Measurements from ENCODE around the gene LRCOL1.

LRCOL1 gene

DNA sequence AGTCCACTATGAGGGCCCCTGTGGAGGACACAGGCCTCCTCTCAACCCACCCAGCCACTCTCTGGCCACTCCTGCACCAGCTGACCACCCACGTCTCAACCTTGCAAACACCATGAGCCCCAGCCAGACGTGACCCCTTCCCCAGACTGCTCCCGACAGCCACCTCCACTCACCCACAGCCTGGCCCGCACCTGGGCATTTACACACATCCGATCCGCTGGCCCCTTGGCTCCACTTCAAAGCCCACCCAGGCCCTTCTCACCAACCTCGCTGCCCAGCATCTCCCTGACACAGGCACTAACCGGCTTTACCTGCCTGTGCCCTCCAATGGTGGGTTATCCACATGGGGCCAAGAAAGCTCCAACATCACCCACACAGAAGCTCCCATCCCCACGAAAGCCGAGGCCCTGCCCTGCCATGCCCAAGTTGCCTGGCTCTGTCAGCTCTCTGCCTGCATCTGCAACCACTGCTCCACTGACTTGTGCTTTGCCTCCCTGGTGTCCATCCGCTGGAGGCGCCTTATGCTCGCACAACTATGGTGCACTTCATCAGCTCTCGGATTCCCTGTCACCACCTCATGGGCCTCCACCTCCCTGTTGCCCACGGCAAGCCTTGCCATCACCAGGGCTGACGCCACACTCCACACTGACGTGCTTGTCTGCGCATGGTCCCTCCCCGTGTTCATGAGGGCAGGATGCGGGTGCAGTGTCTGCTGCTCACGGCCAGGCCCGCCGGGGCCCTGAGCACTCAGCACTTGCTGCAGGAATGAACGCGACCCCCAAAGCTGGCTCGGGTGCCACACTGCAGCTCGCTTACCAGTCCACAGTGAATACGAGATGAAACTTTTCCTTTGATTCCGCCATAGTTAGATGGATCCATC lies 24.9 kb upstream of the LRCOL1 start:
- no peak for DNase-seq (ENCODE audit: low read depth)

GRCh38 chr12:132634411-132634990 lies 24.1 kb upstream of the LRCOL1 start:
- no peak for DNase-seq (ENCODE audit: low read depth)

DNA sequence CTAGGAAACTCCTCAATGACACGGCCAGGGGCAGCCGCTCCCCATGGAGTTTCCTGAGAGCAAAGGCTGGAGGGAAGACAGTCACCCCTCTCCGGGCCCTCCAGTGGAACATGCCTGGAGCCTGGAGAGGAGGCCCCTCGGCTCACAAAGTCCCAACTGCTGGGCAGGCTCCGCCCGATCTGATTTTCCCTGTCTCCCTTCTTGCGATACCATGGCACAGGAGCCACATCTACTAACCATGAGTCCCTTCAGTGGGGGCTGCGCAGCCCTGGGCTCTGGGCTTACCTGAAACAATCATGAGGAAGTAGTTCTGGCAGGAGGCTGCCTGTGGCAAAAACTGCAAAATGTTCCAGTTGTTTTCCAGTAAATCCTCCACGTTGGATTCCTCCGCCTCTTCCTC lies 23.5 kb upstream of the LRCOL1 start:
- no peak for DNase-seq (ENCODE audit: low read depth)

DNA sequence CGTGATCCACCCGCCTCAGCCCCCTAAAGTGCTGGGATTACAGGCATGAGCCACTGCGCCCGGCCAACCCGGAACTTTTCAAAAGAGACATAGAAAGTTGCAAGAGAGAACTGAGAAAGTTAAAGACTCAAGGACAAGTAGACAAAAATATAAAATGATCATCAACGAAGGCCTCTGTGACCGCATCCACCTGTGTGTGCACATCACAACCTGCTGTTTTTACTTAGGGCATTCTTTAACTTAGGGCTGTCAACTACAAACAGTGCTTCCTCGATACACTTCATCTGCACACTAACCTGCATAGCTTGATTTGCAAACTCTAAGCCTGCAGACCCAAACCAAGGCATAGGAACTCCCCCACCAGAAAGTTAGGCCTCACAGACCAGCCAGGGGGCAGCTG lies 23.0 kb upstream of the LRCOL1 start:
- no peak for DNase-seq (ENCODE audit: low read depth)

DNA sequence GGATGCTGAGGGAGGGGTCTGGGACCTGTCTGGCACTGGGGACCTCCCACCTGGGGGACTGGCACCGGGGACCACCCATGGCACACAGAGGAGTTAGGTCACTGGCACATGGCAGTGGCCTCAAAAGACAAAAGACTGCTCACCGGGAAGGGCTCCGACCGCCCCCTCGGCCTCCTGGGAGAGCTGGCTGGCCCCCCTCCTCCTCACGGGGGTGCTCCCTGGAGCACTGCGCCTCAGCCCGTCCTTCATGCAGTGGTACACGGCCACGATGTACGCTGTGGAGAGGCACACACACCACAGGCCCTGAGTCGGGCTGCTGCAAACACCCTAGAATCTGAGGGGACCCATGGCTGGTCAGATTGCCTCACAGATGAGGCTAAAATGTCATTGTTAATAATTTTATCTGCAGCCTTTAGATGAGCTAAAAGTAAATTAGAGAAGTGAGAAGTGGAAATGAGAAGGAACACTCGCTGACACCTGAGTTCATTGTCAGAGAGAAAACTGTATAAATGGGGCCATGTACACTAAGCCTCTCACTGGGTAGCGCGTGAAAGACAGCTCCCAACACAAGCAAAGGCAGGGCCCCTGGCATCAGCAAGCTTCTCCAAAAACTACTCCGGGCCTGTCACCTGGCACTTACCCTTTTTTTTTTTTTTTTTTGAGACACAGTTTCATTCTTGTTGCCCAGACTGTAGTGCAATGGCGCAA lies 22.3 kb upstream of the LRCOL1 start:
- no peak for DNase-seq (ENCODE audit: low read depth)

- no peak for DNase-seq (ENCODE audit: low read depth)
Observed at GRCh38 chr12:132631666-132632065, 21.3 kb upstream of the LRCOL1 start.

GRCh38 chr12:132630672-132631071 lies 20.3 kb upstream of the LRCOL1 start:
- DNase-seq (ENCODE audit: low read depth): no peak

DNA sequence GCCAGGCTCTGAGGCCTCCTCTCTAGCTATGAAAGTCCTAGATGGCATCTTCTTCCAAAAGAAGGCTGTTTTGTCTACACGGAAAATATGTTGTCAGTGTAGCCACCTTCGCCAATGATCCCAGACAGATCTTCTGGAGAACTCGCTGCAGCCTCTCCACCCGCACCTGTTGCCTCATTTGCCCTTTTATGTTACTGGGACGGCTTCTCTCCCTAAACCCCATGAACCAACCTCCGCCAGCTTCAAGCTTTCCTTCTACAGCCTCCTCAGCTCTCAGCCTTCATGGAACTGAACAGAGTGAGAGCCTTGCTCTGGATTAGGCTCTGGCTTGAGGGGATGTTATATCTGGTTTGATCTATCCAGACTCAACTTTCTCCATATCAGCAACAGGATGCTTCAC lies 18.9 kb upstream of the LRCOL1 start:
- DNase-seq (ENCODE audit: low read depth): no peak

- no peak for DNase-seq (ENCODE audit: low read depth)
Observed at GRCh38 chr12:132625731-132626430, 15.5 kb upstream of the LRCOL1 start.

DNA sequence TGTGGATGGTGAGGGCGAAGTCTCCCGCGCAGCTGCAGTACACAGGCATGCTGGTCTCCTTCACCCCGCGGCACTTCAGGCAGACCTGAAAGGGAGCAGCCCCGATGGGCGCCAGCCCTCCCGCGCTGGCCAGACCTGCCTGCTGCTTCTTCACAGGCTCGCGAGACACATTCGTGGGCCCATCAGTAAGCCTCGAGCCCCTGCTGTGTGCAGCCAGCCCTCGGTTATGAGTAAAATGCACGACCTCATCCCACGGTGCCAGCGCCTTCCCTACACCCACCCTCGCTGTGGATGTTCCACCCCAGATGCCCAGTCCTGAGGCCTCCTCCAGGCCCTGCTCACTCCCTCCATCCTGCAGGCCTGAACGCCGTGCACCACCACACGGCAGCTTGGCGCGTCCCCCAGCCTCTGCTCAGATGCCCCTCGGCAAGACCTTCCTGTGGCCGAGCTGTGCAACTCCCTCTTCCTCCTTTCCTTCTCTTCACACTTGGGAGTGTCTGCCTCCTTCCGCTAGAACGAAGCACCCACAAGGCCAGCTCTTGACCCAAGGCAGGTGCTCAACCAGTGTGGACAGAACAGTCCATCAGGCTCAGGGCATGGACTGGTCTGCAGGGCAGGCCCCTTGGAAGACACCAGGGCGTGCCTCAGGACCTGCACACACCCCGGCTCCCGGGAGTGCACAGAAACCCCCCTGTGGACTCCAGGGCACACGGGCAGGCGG lies 14.7 kb upstream of the LRCOL1 start:
- DNase-seq (ENCODE audit: low read depth): no peak

- DNase-seq (ENCODE audit: low read depth): no peak
Observed at GRCh38 chr12:132624186-132624855, 13.9 kb upstream of the LRCOL1 start.

GRCh38 chr12:132623072-132623869 lies 12.9 kb upstream of the LRCOL1 start:
- no peak for DNase-seq (ENCODE audit: low read depth)

DNA sequence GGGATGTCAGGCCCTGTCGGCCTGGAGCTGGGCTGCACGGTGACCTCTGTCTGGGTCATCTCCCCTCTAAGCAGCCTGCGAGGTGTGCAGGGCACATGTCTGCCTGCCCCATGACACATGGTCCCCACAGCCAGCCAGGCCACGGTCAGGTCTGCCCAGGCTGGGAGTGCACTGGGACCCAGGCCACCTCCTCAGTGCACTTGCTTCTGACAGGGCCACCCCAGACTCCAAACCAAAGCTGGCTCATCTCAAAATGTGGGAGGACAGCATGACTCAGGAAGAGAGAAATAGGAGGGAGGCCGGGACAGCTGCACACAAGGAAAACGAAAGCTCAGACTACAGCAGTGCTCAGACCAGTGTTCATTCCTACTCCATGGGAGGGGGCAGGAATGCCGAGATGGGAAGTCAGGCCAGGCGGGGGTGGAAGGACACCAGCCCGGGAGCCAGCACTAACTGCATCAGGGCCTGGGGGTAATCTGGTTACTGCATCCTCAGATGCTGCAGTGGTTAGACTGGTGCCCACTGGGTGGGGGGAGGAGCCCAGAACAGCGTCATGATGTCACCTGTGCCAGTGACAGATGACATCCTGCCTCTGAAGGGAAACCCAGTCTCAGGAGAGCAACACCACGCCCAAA lies 12.2 kb upstream of the LRCOL1 start:
- DNase-seq (ENCODE audit: low read depth): no peak

DNA sequence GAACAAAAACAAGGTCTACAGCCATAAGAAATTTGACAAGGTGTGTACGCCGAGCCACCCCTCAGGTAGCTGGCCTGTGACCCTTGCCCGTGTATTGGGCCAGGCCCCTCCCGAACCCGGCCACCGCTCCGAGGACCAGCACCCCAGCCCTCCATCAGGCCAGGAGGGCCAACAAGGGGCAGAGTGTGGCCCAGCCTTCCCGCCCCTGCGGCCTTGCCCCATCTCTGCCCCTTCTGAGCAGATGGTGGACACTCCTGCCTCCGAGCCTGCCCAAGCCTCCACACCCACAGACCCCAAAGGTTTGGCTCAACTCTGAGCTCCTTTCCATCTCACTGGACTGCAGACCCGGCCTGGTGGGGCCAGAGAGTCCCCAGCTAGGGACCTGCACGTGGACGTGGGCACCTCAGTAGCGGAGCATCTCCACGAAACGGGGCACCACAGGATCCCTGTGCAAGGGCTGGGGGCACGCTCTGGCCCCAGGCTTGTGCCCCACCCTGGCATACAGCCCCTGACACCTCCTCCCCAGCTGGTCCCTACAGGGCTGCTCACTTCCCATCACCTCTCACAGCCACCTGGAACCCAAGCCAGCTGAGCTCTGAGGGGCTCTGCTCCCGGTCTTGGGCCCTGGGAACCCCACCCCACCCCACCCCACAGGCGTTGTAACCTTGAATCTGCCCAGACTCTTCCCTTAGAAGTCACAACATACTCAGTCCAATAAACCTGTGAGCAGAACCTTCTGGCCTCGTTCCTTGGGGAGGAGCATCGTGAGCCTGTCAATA lies 11.5 kb upstream of the LRCOL1 start:
- no peak for DNase-seq (ENCODE audit: low read depth)

- DNase-seq (ENCODE audit: low read depth): no peak
Observed at GRCh38 chr12:132620899-132621656, 10.7 kb upstream of the LRCOL1 start.

- no peak for DNase-seq (ENCODE audit: low read depth)
Observed at GRCh38 chr12:132620113-132620898, 9.9 kb upstream of the LRCOL1 start.

DNA sequence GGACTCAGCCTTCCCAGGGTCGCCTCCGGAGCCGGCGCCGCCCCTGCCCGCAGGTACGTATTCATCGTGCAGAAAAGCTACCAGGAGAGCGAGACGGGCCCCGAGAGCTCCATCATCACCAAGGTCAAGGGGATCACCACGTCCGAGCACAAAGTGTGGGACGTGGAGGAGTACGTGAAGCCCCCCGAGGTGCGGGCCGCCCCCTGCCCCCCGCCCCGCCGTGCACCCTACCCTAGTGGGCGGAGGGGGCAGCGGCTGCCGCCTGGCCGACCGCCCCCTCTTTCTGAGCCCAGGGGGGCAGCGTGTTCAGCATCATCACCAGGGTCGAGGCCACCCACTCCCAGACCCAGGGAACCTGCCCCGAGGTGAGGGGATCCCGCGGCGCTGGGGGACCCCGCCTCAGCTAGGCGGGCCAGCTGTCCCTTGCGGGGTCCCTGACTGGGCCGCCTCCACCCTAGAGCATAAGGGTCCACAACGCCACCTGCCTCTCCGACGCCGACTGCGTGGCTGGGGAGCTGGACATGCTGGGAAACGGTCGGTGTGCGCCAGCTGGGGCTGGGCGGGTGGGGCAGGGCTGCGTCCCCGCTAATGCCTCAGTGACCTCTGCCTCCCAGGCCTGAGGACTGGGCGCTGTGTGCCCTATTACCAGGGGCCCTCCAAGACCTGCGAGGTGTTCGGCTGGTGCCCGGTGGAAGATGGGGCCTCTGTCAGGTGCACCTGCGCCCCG lies 9.2 kb upstream of the LRCOL1 start:
- no peak for DNase-seq (ENCODE audit: low read depth)
